ENCODE results near the gene EEF1A1.

GRCh38 chr6:73511796-73512195 lies 9.0 kb downstream of the EEF1A1 start:
- no peak for TF ChIP-seq PATZ1 (CRISPR knock-in tag; IDR thresholded peaks at IDR 0.05; ENCODE audit: borderline replicate concordance)
- TF ChIP-seq RARB (CRISPR knock-in tag; IDR thresholded peaks at IDR 0.05): no peak
- no peak for TF ChIP-seq PPARA (CRISPR knock-in tag; IDR thresholded peaks at IDR 0.05; ENCODE audit: borderline replicate concordance)
- no peak for TF ChIP-seq GLIS3 (CRISPR knock-in tag; IDR thresholded peaks at IDR 0.05)
